Fibroblast of gingiva (primary cell): Measurements from ENCODE around the gene PRKACA.

Source experiments
- DNase-seq: peaks from one replicate; pipeline ENCODE4 v3.0.0-alpha.2; 2011; ENCODE audit warnings: low read depth

Gene PRKACA

GRCh38 chr19:14116918-14117578, 514 bp downstream of the PRKACA start:
- DNase-seq, result no peak

DNA sequence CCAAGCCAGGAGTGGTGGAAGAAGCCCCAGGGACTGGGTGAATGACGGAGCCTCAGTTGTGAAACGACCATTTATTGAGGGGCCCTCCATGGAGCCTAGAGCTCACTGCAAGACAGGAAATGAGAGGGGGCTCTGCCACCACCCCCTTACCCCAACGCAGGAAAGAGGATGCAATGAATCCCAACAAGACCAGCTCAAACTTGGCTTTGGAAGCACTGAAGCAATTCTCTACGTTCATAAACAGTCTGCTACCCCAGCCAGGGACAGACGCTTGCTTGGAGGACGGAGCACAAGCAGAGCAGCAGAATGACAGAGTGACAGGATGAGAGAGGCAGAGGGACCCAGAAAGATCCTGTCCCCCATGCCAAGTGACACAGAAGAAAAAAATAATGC, 1.0 kb downstream of the PRKACA start:
- no peak for DNase-seq

- no peak for DNase-seq
These were observed 1.8 kb downstream of the PRKACA start for GRCh38 chr19:14115756-14116155.

GRCh38 chr19:14114854-14115253, 2.7 kb downstream of the PRKACA start:
- DNase-seq, result no peak

- no peak for DNase-seq
These were observed 3.1 kb downstream of the PRKACA start for GRCh38 chr19:14114439-14114838.

GRCh38 chr19:14113762-14114414, 3.7 kb downstream of the PRKACA start:
- no peak for DNase-seq

- no peak for DNase-seq
These were observed 4.7 kb downstream of the PRKACA start for GRCh38 chr19:14112809-14113385.

DNA sequence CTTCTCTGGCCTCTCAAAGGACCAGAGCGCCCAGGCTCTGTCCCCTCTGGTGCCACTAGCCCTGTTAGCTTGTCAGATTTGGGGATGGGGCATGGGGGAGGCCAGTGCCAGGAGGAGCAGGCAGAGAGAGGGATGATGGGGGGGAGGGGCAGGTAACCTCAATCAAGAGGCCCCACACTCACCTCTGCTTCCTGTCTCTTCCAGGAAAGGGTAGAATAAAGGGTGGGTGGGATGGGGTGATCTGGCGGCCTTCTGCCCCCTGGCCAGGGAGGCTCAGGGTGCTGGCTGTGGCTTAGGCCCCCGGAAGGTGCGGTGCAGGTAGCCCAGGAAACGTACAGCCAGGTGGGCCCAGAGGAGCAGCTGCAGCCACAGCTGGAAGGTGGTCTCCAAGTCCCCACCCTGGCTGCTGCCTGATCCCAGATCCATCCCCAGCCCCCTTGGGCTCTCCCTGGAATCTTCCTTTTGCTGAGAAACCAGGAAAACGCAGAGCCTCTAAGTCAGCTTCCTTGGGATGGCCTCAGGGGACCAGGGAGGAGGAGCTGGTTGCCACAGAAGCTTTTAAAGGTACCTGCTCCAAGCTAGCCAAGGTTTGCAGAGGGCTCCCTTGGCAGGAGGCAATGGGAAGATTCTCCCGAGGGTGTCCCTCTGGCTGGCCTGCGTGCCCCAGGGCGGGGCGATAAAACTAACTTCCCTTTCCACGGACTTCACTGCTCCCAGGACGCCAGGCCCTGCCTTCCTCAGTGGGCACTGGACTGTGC, 5.3 kb downstream of the PRKACA start:
- no peak for DNase-seq

- DNase-seq, result no peak
These were observed 6.1 kb downstream of the PRKACA start for GRCh38 chr19:14111486-14111885.

DNA sequence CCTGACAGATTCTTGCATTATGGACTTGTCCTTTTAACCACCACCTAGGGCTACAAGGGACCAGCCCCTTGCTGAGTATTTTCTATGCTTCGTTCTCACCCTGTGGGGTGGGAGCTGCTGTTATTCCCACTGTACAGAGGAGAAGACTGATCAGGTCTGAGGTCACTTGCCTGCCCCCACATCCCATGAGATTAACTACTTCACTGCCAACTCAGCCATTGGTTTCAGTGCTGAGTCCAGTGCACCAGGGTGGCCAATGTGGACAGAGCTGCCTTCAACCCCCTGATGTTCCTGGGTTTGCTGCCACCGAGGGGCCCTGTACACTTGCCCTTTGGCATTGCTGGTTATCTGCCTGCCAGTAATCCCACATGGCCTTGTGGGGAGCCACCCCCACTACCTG, 6.9 kb downstream of the PRKACA start:
- DNase-seq, result no peak

GRCh38 chr19:14107581-14108461, 9.7 kb downstream of the PRKACA start:
- DNase-seq, result no peak

DNA sequence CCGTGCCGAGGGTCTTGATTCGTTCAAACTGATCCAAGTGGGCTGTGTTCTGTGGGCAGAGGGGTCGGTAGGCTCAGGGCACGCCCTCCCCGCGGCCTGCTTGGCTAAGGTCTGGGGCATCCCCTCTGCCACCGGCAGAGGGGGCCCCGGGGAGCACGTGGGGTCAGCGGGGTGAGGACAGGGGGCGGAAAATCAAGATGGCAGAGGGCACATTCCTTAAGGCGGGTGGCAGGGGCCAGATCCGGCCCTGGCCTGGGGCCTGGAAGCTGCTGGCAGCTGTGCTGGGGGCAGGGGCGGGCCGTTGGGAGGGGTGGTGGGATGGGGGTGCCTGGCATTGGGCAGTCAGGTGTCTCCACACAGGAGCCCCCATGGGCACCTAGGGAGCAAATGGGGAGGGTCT, 10.7 kb downstream of the PRKACA start:
- no peak for DNase-seq

DNA sequence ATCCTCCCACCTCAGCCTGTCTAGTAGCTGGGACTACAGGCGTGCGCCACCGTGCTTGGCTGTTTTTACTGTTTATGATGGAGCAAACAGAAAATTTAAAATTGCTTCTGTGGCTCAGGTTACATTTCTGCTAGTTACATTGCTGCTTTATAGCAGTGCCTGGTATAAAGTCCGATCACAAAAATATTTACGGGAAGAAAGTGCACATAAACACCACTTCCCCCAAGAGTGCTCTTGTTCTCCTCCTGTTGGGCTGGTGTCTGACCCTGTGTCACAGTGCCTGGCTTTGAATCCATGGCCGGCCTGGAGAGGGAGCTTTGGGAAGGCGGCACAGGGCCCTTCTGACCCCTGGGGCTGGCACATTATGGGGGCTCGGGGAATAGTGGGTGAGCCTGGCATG, 11.9 kb downstream of the PRKACA start:
- no peak for DNase-seq

GRCh38 chr19:14103310-14103709, 14.3 kb downstream of the PRKACA start:
- DNase-seq, result no peak

DNA sequence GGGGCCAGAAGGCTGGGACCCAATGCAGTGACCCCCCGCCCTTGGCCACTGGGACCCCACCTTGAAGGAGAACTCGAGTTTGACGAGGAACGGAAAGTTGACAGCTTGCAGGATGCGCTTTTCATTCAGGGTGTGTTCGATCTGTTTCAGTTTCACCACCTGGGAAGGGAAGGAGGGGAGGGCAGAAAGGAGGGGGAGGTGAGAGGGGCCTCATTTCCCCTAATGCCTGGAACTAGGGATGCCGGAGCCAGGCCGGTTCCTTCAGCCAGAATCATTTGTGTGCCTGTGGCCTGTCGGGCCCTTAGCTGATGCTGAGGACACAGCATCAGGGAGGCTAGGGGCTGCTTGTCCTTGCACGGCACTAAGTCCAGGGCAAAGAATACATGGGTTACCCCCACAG, 14.8 kb downstream of the PRKACA start:
- DNase-seq, result no peak

DNA sequence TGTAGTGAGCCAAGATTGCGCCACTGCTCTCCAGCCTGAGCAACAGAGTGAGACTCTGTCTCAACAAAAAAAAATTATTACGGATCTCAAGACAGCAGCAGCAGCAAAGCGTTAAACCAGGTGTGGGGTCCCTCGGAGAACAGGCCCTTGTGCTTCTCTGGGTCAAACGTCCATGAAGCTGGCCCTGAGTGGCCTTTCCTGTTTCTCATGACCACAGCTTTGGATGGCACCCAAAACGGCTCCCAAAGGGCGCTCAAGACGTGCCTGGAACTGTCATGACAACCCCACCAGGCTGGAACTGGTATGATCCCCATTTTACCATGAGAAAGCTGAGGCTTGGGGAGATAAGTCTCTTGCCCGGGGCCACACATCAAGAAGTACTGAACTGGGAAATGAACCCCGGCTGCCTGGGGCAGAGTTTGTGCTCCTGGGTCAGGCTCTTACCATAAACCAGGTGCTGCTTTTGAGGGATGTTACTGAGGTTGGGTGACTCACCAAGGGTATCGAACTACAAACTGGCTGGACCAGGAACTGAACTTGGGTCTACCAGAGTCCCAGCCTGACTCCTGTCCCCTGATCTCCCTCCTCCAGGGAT, 15.4 kb downstream of the PRKACA start:
- DNase-seq, result no peak

DNA sequence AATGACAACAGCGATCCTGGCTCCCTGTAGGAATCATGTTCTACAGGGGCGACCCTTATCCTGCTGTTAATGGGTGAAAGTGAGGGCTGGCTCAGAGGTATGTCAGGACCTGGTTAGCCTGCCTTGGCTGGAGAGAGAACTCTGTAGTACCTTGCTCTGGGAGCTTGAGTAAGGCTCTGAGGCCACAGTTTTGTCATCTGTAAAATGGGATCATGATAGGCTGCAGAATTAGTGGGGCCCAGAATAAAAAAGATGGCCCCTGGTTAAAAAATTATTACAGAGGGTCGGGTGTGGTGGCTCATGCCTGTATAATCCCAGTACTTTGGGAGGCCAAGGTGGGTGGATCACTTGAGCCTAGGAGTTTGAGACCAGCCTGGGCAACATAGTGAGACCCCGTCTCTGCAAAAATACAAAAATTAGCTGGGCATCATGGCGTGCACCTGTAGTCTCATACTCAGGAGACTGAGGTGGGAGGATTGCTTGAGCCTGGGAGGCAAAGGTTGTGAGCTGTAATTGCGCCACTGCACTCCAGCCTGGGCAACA, 16.5 kb downstream of the PRKACA start:
- DNase-seq, result no peak

- DNase-seq, result no peak
These were observed 19.9 kb downstream of the PRKACA start for GRCh38 chr19:14097532-14098151.

- no peak for DNase-seq
These were observed 21.1 kb downstream of the PRKACA start for GRCh38 chr19:14096272-14096992.

GRCh38 chr19:14094854-14095253, 22.7 kb downstream of the PRKACA start:
- no peak for DNase-seq
